ENCODE measurements around the gene CALN1.

- TF ChIP-seq CTCF (IDR thresholded peaks at IDR 0.05) (no peak), POLR2A (IDR thresholded peaks at IDR 0.05) (no peak)
Observed at GRCh38 chr7:71885487-71885886, 526.7 kb downstream of the CALN1 start.
